ENCODE results near the gene CTU1.

DNA sequence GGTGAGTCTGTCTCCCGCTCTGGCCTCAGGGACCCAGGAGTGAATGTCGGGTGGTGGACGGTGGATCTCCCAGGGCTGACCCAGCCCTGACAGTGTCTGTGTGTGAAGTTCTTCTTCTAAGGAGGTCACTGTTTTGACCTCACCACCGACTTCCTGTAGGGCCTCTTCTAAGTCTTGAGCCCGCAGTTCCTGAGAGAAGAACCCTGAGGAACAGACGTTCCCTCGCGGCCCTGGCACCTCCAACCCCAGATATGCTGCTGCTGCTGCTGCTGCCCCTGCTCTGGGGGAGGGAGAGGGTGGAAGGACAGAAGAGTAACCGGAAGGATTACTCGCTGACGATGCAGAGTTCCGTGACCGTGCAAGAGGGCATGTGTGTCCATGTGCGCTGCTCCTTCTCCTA lies 33.9 kb upstream of the CTU1 start, which contains the start of gene SIGLEC7:
- no peak for TF ChIP-seq EZH2phosphoT487 (IDR thresholded peaks at IDR 0.05; ENCODE audit: insufficient read depth, low read depth)
- TF ChIP-seq EZH2 (IDR thresholded peaks at IDR 0.05; ENCODE audit: insufficient read depth, poor library complexity, severe bottlenecking): no peak

All from GM23248 (cell line).